GM23338 (cell line): Measurements from ENCODE around the gene KRTAP9-6.

ENCODE experiments used
- CREB1 ChIP-seq: fragments of 250-450 bp; sonication (Bioruptor Pico); IDR thresholded peaks from 2 replicates; pipeline ENCODE4 v1.5.0; 2020; ENCODE audit warnings: low read depth, mild to moderate bottlenecking, moderate library complexity
- CTCF ChIP-seq, 2 experiments: fragments of 200-600 bp in 1 of 2; sonication (generic) in 1 of 2; conservative IDR thresholded peaks; 2 replicates each; pipeline versions ENCODE4 v1.5.1 to v1.6.1; 2016 to 2017; ENCODE audit warnings: antibody characterized with exemption in 2 of 2, low read depth in 2 of 2, mild to moderate bottlenecking in 2 of 2, moderate library complexity in 1 of 2
- EZH2 ChIP-seq: fragments of 200-600 bp; sonication (generic); IDR thresholded peaks from one replicate; pipeline ENCODE4 v1.8.0; 2017; ENCODE audit warnings: antibody characterized with exemption, mild to moderate bottlenecking, low read depth; ENCODE audit not compliant: unreplicated experiment
- EZH2phosphoT487 ChIP-seq: fragments of 200-600 bp; sonication (generic); IDR thresholded peaks from one replicate; pipeline ENCODE4 v1.8.1; 2018; ENCODE audit warnings: antibody characterized with exemption; ENCODE audit not compliant: unreplicated experiment
- JUNB ChIP-seq: IDR thresholded peaks from one replicate; pipeline ENCODE4 v1.6.1; 2016; ENCODE audit warnings: antibody characterized with exemption; ENCODE audit not compliant: unreplicated experiment
- NANOG ChIP-seq: IDR thresholded peaks from 2 replicates; pipeline ENCODE4 v1.6.1; 2016; ENCODE audit warnings: antibody characterized with exemption, borderline replicate concordance
- POLR2AphosphoS5 ChIP-seq: IDR thresholded peaks from 2 replicates; pipeline ENCODE4 v1.6.1; 2016; ENCODE audit warnings: antibody characterized with exemption, low read depth
- REST ChIP-seq: IDR thresholded peaks from one replicate; pipeline ENCODE4 v1.6.1; 2018; ENCODE audit warnings: antibody characterized with exemption; ENCODE audit not compliant: unreplicated experiment
- ZNF114 ChIP-seq: fragments of 250-450 bp; sonication (Bioruptor Pico); IDR thresholded peaks from 2 replicates; pipeline ENCODE4 v1.5.0; 2020; ENCODE audit warnings: mild to moderate bottlenecking, moderate library complexity

GRCh38 chr17:41267711-41268110, 2.5 kb downstream of the KRTAP9-6 start:
- TF ChIP-seq EZH2phosphoT487 (no peak), NANOG (no peak), CTCF (conservative IDR thresholded peaks at IDR 0.05; ENCODE audit: low read depth in 2 of 2) (no peak), EZH2 (no peak), ZNF114 (CRISPR knock-in tag) (no peak), JUNB (no peak), REST (no peak), POLR2AphosphoS5 (no peak), CREB1 (no peak)
